Measurements from ENCODE around the gene TDRD6.
"Not testable (repeated sequence)": the region's sequence is repeated elsewhere in the genome, so short reads cannot be mapped to it uniquely, and the experiment has no call there.

TDRD6 gene, protein sequence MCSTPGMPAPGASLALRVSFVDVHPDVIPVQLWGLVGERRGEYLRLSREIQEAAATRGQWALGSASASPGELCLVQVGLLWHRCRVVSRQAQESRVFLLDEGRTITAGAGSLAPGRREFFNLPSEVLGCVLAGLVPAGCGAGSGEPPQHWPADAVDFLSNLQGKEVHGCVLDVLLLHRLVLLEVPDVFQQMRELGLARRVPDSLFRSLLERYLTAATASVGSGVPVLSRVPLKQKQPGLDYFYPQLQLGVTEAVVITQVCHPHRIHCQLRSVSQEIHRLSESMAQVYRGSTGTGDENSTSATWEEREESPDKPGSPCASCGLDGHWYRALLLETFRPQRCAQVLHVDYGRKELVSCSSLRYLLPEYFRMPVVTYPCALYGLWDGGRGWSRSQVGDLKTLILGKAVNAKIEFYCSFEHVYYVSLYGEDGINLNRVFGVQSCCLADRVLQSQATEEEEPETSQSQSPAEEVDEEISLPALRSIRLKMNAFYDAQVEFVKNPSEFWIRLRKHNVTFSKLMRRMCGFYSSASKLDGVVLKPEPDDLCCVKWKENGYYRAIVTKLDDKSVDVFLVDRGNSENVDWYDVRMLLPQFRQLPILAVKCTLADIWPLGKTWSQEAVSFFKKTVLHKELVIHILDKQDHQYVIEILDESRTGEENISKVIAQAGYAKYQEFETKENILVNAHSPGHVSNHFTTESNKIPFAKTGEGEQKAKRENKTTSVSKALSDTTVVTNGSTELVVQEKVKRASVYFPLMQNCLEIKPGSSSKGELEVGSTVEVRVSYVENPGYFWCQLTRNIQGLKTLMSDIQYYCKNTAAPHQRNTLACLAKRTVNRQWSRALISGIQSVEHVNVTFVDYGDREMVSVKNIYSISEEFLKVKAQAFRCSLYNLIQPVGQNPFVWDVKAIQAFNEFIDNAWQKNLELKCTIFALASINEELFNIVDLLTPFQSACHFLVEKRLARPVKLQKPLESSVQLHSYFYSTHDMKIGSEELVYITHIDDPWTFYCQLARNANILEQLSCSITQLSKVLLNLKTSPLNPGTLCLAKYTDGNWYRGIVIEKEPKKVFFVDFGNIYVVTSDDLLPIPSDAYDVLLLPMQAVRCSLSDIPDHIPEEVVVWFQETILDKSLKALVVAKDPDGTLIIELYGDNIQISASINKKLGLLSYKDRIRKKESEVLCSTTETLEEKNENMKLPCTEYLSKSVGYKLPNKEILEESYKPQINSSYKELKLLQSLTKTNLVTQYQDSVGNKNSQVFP (N-terminal part only)
- total RNA-seq, result 0 to 0.14 reads per million in 2 donors

DNA sequence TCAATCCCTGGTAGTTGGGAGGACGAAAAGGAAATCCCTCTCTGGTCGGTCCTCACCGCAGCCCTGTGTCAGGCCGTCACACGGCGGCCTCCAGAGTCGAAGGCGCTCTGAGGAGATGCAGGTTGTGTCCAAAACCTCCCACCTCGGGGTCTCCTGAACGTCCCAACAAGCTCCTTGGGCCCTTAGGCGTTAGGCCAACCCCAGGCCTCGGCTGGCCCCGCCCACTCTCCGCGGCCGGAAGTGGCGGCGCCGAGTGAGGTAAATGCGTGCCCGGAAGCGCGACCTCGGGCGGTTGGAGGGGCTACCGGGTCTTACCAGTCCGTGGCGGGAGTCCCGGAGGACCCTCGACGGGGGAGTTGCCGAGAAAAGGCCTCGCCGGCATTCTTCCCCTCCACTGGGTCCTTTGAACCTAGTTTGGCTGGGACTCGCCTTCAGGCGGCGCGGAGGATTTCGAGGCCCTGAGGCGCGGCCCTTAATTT, at the start of gene TDRD6:
TSS of gene TDRD6 (plus strand) at position 267 of the 479 bp plus-strand sequence. CDS start 244 bp downstream, outside the sequence.
- DNase-seq, result no peak

GRCh38 chr6:46637933-46638332, 49.8 kb upstream of the TDRD6 start:
- no peak for DNase-seq

DNA sequence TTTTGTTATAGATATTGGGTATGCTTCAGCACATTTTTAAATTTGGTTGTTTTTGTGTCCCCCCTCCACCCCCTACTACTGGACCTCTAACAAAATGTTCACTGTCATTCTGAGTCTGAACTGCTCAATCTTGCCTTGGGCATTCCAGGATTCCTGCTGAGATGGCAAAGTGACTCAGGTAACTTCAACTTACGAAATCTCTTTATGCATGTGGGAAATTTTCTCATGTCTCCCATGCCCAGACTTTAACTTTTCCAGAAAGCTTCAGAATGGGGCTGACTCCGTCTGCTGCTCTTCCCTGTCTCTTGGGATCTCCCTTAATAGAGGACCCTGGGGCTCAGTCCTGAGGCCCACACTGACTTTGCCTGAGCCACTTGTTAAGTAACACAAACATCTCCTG, 49.0 kb upstream of the TDRD6 start:
- no peak for DNase-seq

DNA sequence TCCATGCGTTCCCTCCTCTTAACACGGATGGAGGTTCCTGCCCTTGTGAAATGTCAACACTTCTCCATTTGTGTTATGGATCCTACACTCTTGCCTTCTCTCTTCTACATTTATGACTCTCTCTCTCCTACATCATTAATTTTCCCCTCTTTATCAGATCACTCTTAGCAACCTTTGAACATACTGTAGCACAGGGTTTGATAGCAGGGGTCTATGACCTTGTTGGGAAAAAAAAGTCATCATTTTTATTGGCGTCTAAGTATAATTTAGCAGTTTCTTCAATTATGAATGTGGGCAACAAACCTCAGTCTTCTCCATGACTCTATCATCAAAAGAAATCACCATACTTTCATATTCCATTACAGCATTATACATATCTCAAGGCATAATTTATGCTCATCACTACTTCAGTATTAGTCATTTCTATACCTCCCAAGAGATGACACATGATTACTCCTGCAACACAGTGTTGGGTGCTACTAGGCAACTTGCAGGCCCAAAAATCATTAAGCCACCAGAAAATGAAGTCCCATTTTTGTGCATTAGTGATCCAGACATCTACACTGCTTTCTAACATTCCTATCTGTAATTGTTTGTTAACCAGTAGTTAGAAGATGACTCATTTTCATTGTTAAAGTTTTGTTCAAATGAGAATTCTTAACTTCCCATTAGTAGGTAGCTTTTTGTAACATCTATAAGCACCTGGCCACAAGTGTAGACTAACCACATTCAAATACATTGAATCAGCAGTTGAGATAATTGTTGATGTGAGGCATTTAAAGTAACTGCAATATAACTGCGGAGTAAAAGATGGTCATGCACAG, 44.5 kb upstream of the TDRD6 start:
- DNase-seq, result no peak

DNA sequence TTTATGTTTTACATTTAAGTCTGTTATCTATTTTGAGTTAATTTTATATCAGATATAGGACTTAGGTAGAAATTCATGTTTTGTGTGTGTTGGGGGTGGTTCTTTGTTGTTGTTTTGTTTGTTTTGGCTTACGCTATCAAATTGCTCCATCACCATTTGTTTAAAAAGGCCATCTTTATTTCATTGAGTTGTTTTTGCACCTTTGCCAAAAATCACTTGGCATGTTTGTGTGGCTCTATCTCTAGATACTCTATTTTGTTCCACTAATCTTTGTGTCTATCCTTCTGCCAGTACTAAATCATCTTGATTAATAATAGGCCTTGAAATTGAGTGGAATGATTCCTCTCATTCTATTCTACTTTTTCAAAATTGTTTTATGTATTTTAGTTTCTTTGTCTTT, 42.4 kb upstream of the TDRD6 start:
- no peak for DNase-seq

- not testable (repeated sequence) for DNase-seq
Measured at GRCh38 chr6:46648108-46648507, 39.6 kb upstream of the TDRD6 start.

DNA sequence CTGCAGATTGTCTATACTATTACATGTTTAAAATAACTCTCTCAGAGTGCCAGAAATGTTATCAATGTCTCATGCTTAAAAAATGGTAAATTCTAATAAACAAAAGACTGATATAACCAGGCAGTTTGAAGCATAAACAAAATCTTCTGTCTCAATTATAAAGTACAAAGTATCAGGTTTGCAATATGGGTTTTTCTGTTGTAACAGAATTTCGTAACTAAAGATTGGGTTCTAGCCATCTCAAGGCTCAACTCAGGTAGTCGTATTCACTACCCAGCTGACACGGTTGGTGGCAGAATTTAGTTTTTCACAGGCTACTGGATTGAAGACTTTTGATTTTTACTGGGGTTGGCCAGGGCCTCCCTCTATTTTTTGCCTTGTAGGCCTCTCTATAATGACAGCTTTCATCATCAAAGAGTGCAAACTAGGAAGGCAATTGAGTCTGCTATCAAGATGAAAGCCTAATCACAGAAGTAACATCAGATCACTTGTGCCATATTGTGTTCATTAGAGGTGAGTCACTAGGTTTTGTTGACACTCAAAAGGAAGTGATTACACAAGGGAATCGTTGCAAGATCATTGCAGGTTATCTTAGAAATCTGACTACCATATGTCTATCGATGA, 38.7 kb upstream of the TDRD6 start:
- no peak for DNase-seq

GRCh38 chr6:46651006-46651405, 36.7 kb upstream of the TDRD6 start:
- DNase-seq, result no peak

DNA sequence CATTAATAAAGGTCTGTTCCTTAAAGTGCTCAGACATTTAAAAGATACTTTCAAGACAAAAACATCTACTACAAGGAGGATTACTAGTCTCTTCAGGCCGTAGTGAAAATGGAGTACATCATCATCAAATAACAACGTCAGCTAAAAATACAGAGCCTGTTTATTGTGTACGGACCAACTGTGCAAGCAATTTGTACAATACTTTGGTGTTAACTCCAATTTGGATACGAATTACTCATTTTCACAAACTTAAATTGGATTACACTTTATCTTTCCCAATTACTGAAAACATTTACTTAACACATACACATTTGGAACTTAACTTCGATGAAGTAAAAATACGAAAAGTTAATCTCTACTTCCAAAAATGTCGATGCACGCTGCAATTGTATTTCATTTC, 35.9 kb upstream of the TDRD6 start:
- no peak for DNase-seq

- DNase-seq, result no peak
Measured at GRCh38 chr6:46652232-46652602, 35.5 kb upstream of the TDRD6 start.

- peak; percentile 53 for DNase-seq
Measured at GRCh38 chr6:46652603-46653438, 34.9 kb upstream of the TDRD6 start, which contains the start of the genes CYP39A1 and SLC25A27. CYP39A1 (minus strand) TSS chr6:46652818; CDS start chr6:46652582, 236 bp downstream. SLC25A27 (plus strand) TSS chr6:46652975; CDS start chr6:46653193, 218 bp downstream.

GRCh38 chr6:46653439-46654195, 34.1 kb upstream of the TDRD6 start:
- DNase-seq, result no peak

DNA sequence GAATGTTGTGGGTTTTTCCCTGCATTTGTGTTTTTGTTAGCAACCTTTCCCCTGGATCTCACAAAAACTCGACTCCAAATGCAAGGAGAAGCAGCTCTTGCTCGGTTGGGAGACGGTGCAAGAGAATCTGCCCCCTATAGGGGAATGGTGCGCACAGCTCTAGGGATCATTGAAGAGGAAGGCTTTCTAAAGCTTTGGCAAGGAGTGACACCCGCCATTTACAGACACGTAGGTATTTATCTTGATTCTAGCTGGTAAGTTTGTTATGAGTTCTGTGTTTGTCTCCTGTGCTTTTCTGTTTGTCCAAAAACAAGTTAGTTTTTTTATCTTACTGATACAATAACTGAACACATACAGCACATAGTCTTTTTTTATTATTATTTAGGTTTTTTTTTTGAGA, 31.9 kb upstream of the TDRD6 start:
- no peak for DNase-seq

DNA sequence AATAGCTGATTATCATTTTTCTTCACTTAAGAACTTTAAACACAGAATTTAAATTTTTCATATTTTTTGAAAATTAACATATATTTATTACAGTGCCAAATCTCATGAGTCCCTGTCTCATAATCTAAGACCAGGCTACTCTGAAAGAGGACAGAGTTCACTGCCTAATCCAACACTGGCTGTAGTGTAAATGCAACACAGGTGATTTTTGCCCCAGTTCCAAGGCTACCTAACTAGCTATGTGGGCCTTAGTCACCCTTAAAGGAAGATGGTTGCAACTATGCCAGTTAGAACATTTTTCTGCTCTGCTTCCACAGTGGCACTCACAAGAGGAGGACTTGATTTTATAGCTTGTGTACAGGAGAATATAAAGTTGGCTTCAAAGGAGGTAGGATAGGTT, 30.0 kb upstream of the TDRD6 start:
- DNase-seq, result no peak

GRCh38 chr6:46661483-46661882, 26.2 kb upstream of the TDRD6 start:
- DNase-seq, result no peak

GRCh38 chr6:46667377-46667776, 20.3 kb upstream of the TDRD6 start:
- DNase-seq, result no peak

GRCh38 chr6:46674410-46674809, 13.3 kb upstream of the TDRD6 start:
- no peak for DNase-seq

DNA sequence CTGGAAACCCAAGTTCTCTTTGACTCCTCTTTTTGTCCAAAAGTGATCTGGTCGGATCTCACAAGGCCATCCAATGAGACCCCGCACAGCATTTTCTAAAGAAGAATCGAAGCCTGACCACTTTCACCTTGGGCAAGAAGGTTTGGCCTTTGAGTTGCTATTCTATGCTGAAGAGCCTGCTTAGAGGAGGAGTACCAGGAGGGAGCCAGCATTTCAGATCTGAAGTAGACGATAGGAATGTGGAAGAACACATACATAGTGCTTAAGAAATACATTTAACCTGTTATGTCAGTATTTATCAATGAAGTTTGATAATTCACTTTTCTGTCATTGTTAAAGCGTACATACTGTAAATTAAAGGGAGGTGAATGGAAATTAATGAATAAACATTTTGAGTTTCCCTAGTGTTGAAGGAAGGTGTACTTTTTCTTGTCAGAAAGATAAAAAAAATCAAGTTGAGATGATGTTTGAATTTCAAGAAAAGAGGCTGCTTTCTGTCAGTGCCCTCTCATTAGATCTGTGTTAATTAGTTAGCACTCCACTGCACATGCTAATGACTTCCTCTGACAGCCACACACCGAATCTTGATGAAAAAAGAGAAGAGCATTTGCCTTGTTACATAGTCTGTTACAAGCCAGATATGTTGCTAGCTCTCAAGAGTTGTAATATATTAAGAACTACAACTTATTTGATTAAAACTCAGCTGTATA, 10.9 kb upstream of the TDRD6 start:
- DNase-seq, result no peak

GRCh38 chr6:46677314-46677654, 10.4 kb upstream of the TDRD6 start:
- no peak for DNase-seq

Data from T-helper 9 cell (primary cell).